Bronchial epithelial cell (primary cell): ENCODE measurements around the gene ARF3. TPM values are rescaled to one million over a fixed set of nuclear protein-coding genes. Genes with fewer than 3 reads are reported as not detected.

Source experiments
- DNase-seq: peaks from one replicate; pipeline ENCODE4 v3.0.0-alpha.2; 2010; ENCODE audit warnings: low read depth
- FAIRE-seq: peaks from 2 replicates; lab custom pipeline; 2011; peaks lifted over from hg19 to GRCh38; lab: Jason Lieb, UNC
- H3K27me3 ChIP-seq: 2 replicates; pipeline ENCODE4 v1.5.1; 2011; ENCODE audit warnings: low read length; ENCODE audit not compliant: control insufficient read depth, insufficient read depth
- H3K36me3 ChIP-seq: 2 replicates; pipeline ENCODE4 v1.5.1; 2011; ENCODE audit warnings: low read length; ENCODE audit not compliant: control insufficient read depth, insufficient read depth
- H3K4me3 ChIP-seq: 2 replicates; pipeline ENCODE4 v1.5.1; 2011; ENCODE audit warnings: mild to moderate bottlenecking, low read depth, low read length, control low read depth
- CTCF ChIP-seq: IDR thresholded peaks from 2 replicates; pipeline ENCODE4 v1.5.1; 2011; ENCODE audit warnings: mild to moderate bottlenecking, moderate library complexity, low read length, control low read depth, inconsistent platforms; ENCODE audit not compliant: insufficient read depth, severe bottlenecking
- total RNA-seq: library from RNA; depleted of rRNA; stranded (reverse); fragments of >200 nt; gene quantifications from 2 replicates; pipeline ENCODE4 v1.2.1, GENCODE V29; 2014

The ARF3 gene
- total RNA-seq, 1 donor from 2014 or later, result 30.0 TPM

- peak; percentile 70 for TF ChIP-seq CTCF
- Histone ChIP-seq H3K27me3 (peaks cover 57% of the 10 kb centered on the region), H3K36me3 (no peaks in the 10 kb centered on the region), H3K4me3 (no peak overlapping the region)
- FAIRE-seq, result no peak
- no peak for DNase-seq
Measured at GRCh38 chr12:48973941-48974673, 16.8 kb upstream of the ARF3 start.

- TF ChIP-seq CTCF, result no peak
- DNase-seq (no peak), FAIRE-seq (no peak)
- no peaks in the 10 kb centered on the region for H3K36me3 ChIP-seq
- peaks cover 51% of the 10 kb centered on the region for H3K27me3 ChIP-seq
- H3K4me3 ChIP-seq, result no peak overlapping the region
Measured at GRCh38 chr12:48973531-48973930, 16.2 kb upstream of the ARF3 start.

- no peaks in the 10 kb centered on the region for H3K36me3 ChIP-seq
- DNase-seq (no peak), FAIRE-seq (no peak)
- no peak for TF ChIP-seq CTCF
- peaks cover 46% of the 10 kb centered on the region for H3K27me3 ChIP-seq
- H3K4me3 ChIP-seq, result no peak overlapping the region
Measured at GRCh38 chr12:48972952-48973483, 15.7 kb upstream of the ARF3 start.

- peaks cover 41% of the 10 kb centered on the region for H3K27me3 ChIP-seq
- DNase-seq (no peak), FAIRE-seq (no peak)
- H3K4me3 ChIP-seq, result no peak overlapping the region
- H3K36me3 ChIP-seq, result no peaks in the 10 kb centered on the region
- TF ChIP-seq CTCF, result no peak
Measured at GRCh38 chr12:48972213-48972951, 15.1 kb upstream of the ARF3 start.

GRCh38 chr12:48970702-48971334 is 13.5 kb upstream of the ARF3 start:
- no peaks in the 10 kb centered on the region for H3K36me3 ChIP-seq
- DNase-seq, result no peak
- TF ChIP-seq CTCF, result no peak
- no peak for FAIRE-seq
- no peak overlapping the region for H3K4me3 ChIP-seq
- peaks cover 33% of the 10 kb centered on the region for H3K27me3 ChIP-seq
